Aorta (tissue), 5 donors: ENCODE results near the gene SLC19A1. TPM values are rescaled to one million over a fixed set of nuclear protein-coding genes. Genes with fewer than 3 reads are reported as not detected.

Source experiments
- ATAC-seq: fragments of 200-7000 bp; cut with Tn5 transposase; one replicate; pipeline ENCODE4 v1.9.1; 2022; ENCODE audit warnings: moderate library complexity; ENCODE audit not compliant: low FRiP score
- DNase-seq, 2 donors: peaks; one replicate each; pipeline ENCODE4 v3.0.0-alpha.2; 2020
- H3K27ac ChIP-seq, 2 donors: one replicate each; pipeline ENCODE4 v1.5.1; 2013; ENCODE audit warnings: low read length in 2 of 2, mild to moderate bottlenecking in 2 of 2, moderate library complexity in 2 of 2, control low read depth in 1 of 2, inconsistent platforms in 1 of 2, low read depth in 1 of 2
- H3K27me3 ChIP-seq, 2 donors: one replicate each; pipeline ENCODE4 v1.6.1; 2013; ENCODE audit warnings: control low read depth in 1 of 2, low read length in 1 of 2, mild to moderate bottlenecking in 1 of 2, moderate library complexity in 1 of 2; ENCODE audit not compliant: insufficient read depth in 2 of 2, control insufficient read depth in 1 of 2
- H3K36me3 ChIP-seq, 2 donors: one replicate each; pipeline ENCODE4 v1.6.1; 2013; ENCODE audit warnings: control low read depth in 1 of 2, low read length in 1 of 2, mild to moderate bottlenecking in 1 of 2; ENCODE audit not compliant: insufficient read depth in 2 of 2, control insufficient read depth in 1 of 2
- H3K4me1 ChIP-seq, 2 donors: one replicate each; pipeline ENCODE4 v1.6.1; 2013; ENCODE audit warnings: low read length in 2 of 2, control low read depth in 1 of 2, mild to moderate bottlenecking in 1 of 2, moderate library complexity in 1 of 2; ENCODE audit not compliant: insufficient read depth in 2 of 2, control insufficient read depth in 1 of 2
- H3K4me3 ChIP-seq, 2 donors: one replicate each; pipeline ENCODE4 v1.5.1; 2013; ENCODE audit warnings: low read length in 2 of 2, control low read depth in 1 of 2, mild to moderate bottlenecking in 1 of 2
- H3K9me3 ChIP-seq: one replicate; pipeline ENCODE4 v1.6.1; 2013; ENCODE audit warnings: mild to moderate bottlenecking, low read length; ENCODE audit not compliant: control insufficient read depth
- WGBS, 2 donors: extraction: QIAGEN DNeasy Blood & Tissue Kit; methylation state at CpG; one replicate each; pipeline ENCODE4 v1.1.7; 2013; 5-methylcytosine and 5-hydroxymethylcytosine counted together
- intact Hi-C, 2 donors: fragments of 100-400 bp; cut with DNase I; formaldehyde crosslinking; loops; one replicate each; pipeline versions ENCODE4 v1.14.2 to v1.15.0; 2022
- polyA plus RNA-seq, 2 donors: library from polyadenylated mRNA; stranded (reverse); fragments of 200-250 nt; gene quantifications; one replicate each; pipeline ENCODE4 v1.2.3, GENCODE V29; 2013
- total RNA-seq, 2 donors: library from RNA; stranded (reverse); fragmentation: NEBNext Ultra II Directional; extraction: Animal tissue kit (Norgen Biotek cat#: 25700); gene quantifications; one replicate each; pipeline ENCODE4 v1.2.1, GENCODE V29; 2021
- donor health status: healthy with polysubstance abuse.
- donor health status: Bipolar disorder and iron deficiency.
- donor health status: DM: no; HTN: no; CAD: no.
- donor health status: DM: no; HTN: no; CAD: no.
- donor health status: DM: yes; HTN: yes; CAD: no.

SLC19A1 gene
- total and polyA plus RNA-seq, 4 donors = 4.5 to 32.5 (median 7.3) TPM

GRCh38 chr21:45457161-45457831, 84.9 kb downstream of the SLC19A1 start:
- no peaks in the 10 kb centered on the region for H3K27me3 ChIP-seq
- H3K4me3 ChIP-seq = no peak overlapping the region
- H3K4me1 ChIP-seq = peaks cover 0 to 2% of the 10 kb centered on the region in 2 donors
- DNase-seq = peak; percentile 42 to 73
- intact Hi-C loops = no loop called here
- H3K27ac ChIP-seq = no peak overlapping the region
- ATAC-seq = no peak
- H3K9me3 ChIP-seq = no peaks in the 10 kb centered on the region
- H3K36me3 ChIP-seq = no peaks in the 10 kb centered on the region
- WGBS, 2 donors = 80 to 83% methylated on average over 25 of the region's 25 CpGs

GRCh38 chr21:45456584-45457160, 85.6 kb downstream of the SLC19A1 start:
- Histone ChIP-seq H3K27ac (no peak overlapping the region), H3K36me3 (no peaks in the 10 kb centered on the region), H3K4me3 (no peak overlapping the region), H3K27me3 (no peaks in the 10 kb centered on the region), H3K4me1 (peaks cover 0 to 2% of the 10 kb centered on the region in 2 donors), H3K9me3 (no peaks in the 10 kb centered on the region)
- ATAC-seq = no peak
- intact Hi-C loops = no loop called here
- peak; percentile 45 to 60 for DNase-seq
- 90 to 91% methylated on average over 38 of the region's 38 CpGs for WGBS, 2 donors

GRCh38 chr21:45455674-45456583, 86.3 kb downstream of the SLC19A1 start:
- Histone ChIP-seq H3K4me1 (peaks cover 0 to 2% of the 10 kb centered on the region in 2 donors), H3K27me3 (no peaks in the 10 kb centered on the region), H3K27ac (peak overlapping the region in 1 of 2 donors; percentile 32), H3K9me3 (no peaks in the 10 kb centered on the region), H3K4me3 (peak overlapping the region in 1 of 2 donors; percentile 5), H3K36me3 (no peaks in the 10 kb centered on the region)
- ATAC-seq = peak; percentile 1
- peak; percentile 65 to 80 for DNase-seq
- intact Hi-C loops = no loop called here
- WGBS, 2 donors = 44 to 47% methylated on average over 44 to 47 of the region's 47 CpGs

- Histone ChIP-seq H3K9me3 (no peaks in the 10 kb centered on the region), H3K4me1 (peaks cover 0 to 2% of the 10 kb centered on the region in 2 donors), H3K4me3 (peak overlapping the region in 1 of 2 donors; percentile 5), H3K27ac (peak overlapping the region in 1 of 2 donors; percentile 32), H3K27me3 (no peaks in the 10 kb centered on the region), H3K36me3 (no peaks in the 10 kb centered on the region)
- WGBS, 2 donors = 0 to 4% methylated on average over 21 to 23 of the region's 23 CpGs
- peak; percentile 77 to 85 for DNase-seq
- ATAC-seq = peak; percentile 80
- intact Hi-C loops = no loop called here
These were observed 87.1 kb downstream of the SLC19A1 start for GRCh38 chr21:45454926-45455673.

- H3K27ac ChIP-seq = peak overlapping the region in 1 of 2 donors; percentile 3
- no peak for ATAC-seq
- 42 to 50% methylated on average over 24 of the region's 24 CpGs for WGBS, 2 donors
- intact Hi-C loops = no loop called here
- H3K9me3 ChIP-seq = no peaks in the 10 kb centered on the region
- no peaks in the 10 kb centered on the region for H3K27me3 ChIP-seq
- H3K4me3 ChIP-seq = no peak overlapping the region
- H3K4me1 ChIP-seq = peaks cover 0 to 2% of the 10 kb centered on the region in 2 donors
- H3K36me3 ChIP-seq = no peaks in the 10 kb centered on the region
- DNase-seq = peak; percentile 45 to 55
These were observed 87.9 kb downstream of the SLC19A1 start for GRCh38 chr21:45454060-45454925.

GRCh38 chr21:45453308-45453950, 88.8 kb downstream of the SLC19A1 start:
- H3K27ac ChIP-seq = no peak overlapping the region
- H3K4me1 ChIP-seq = peaks cover 0 to under 1% of the 10 kb centered on the region in 2 donors

GRCh38 chr21:45452696-45453307, 89.4 kb downstream of the SLC19A1 start:
- no peaks in the 10 kb centered on the region for H3K4me1 ChIP-seq
- H3K9me3 ChIP-seq = no peaks in the 10 kb centered on the region
- H3K27me3 ChIP-seq = no peaks in the 10 kb centered on the region
- ATAC-seq (no peak), DNase-seq (no peak)
- H3K4me3 ChIP-seq = no peak overlapping the region
- 89 to 93% methylated on average over 7 of the region's 7 CpGs for WGBS, 2 donors
- H3K36me3 ChIP-seq = no peaks in the 10 kb centered on the region
- H3K27ac ChIP-seq = no peak overlapping the region
- intact Hi-C loops = no loop called here

More at GRCh38 chr21:45453308-45453950, 88.8 kb downstream of the SLC19A1 start:
- intact Hi-C loops = no loop called here
- Histone ChIP-seq H3K27me3 (no peaks in the 10 kb centered on the region), H3K36me3 (no peaks in the 10 kb centered on the region), H3K9me3 (no peaks in the 10 kb centered on the region), H3K4me3 (no peak overlapping the region)
- no peak for ATAC-seq
- WGBS, 2 donors = 86 to 88% methylated on average over 13 of the region's 13 CpGs
- DNase-seq = peak; percentile 34 to 67
